GM23338 (cell line): ENCODE measurements around the gene RBMS2. TPM values are rescaled to one million over a fixed set of nuclear protein-coding genes. Genes with fewer than 3 reads are reported as not detected.

Experiments
- ATAC-seq: fragments of 200-7000 bp; cut with Tn5 transposase; 3 replicates; pipeline ENCODE4 v1.9.1; 2020
- DNase-seq: peaks from one replicate; pipeline ENCODE4 v3.0.0-alpha.2; 2015; ENCODE audit warnings: low spot score
- H2AFZ ChIP-seq: fragments of 200-600 bp; sonication (generic); 2 replicates; pipeline ENCODE4 v1.8.0; 2016; ENCODE audit warnings: antibody characterized with exemption, mild to moderate bottlenecking, moderate library complexity
- H3F3A ChIP-seq: fragments of 200-600 bp; sonication (generic); replicated peaks from 2 replicates; pipeline ENCODE4 v1.8.0; 2017; ENCODE audit warnings: antibody characterized with exemption, mixed run types, low read depth
- H3K27ac ChIP-seq: fragments of 200-600 bp; sonication (generic); 2 replicates; pipeline ENCODE4 v1.6.1; 2016; ENCODE audit warnings: low read depth
- H3K27me3 ChIP-seq: fragments of 200-600 bp; sonication (generic); 2 replicates; pipeline ENCODE4 v1.8.0; 2016; ENCODE audit warnings: mild to moderate bottlenecking, mixed run types, moderate library complexity; ENCODE audit not compliant: insufficient read depth
- H3K36me3 ChIP-seq: fragments of 200-600 bp; sonication (generic); 2 replicates; pipeline ENCODE4 v1.8.0; 2016; ENCODE audit warnings: mild to moderate bottlenecking; ENCODE audit not compliant: insufficient read depth
- H3K4me1 ChIP-seq: fragments of 200-600 bp; sonication (generic); 2 replicates; pipeline ENCODE4 v1.8.0; 2016; ENCODE audit warnings: mild to moderate bottlenecking, moderate library complexity; ENCODE audit not compliant: insufficient read depth
- H3K4me2 ChIP-seq: fragments of 200-600 bp; sonication (generic); 2 replicates; pipeline ENCODE4 v1.7.1; 2017; ENCODE audit warnings: mixed run types
- H3K4me3 ChIP-seq: fragments of 200-600 bp; sonication (generic); 2 replicates; pipeline ENCODE4 v1.6.1; 2016; ENCODE audit warnings: mixed run types
- H3K79me2 ChIP-seq: fragments of 200-600 bp; sonication (generic); replicated peaks from 2 replicates; pipeline ENCODE4 v1.8.0; 2017; ENCODE audit warnings: mild to moderate bottlenecking; ENCODE audit not compliant: insufficient read depth
- H3K9me2 ChIP-seq: fragments of 200-600 bp; sonication (generic); 2 replicates; pipeline ENCODE4 v1.8.0; 2017; ENCODE audit not compliant: insufficient read depth
- H4K20me1 ChIP-seq: fragments of 200-600 bp; sonication (generic); replicated peaks from 2 replicates; pipeline ENCODE4 v1.8.0; 2017; ENCODE audit warnings: mild to moderate bottlenecking; ENCODE audit not compliant: insufficient read depth
- H3K27ac Mint-ChIP-seq: 2 replicates; pipeline ENCODE4 v1.8.0; 2020; ENCODE audit warnings: inconsistent platforms, mild to moderate bottlenecking, moderate library complexity, mixed read lengths
- H3K27me3 Mint-ChIP-seq: 3 replicates; pipeline ENCODE4 v1.8.0; 2022; ENCODE audit warnings: low read depth, mild to moderate bottlenecking, moderate library complexity, mixed read lengths, inconsistent platforms; ENCODE audit not compliant: insufficient read depth, poor library complexity
- H3K36me3 Mint-ChIP-seq: 3 replicates; pipeline ENCODE4 v1.8.0; 2021; ENCODE audit warnings: low read depth, mild to moderate bottlenecking, inconsistent platforms, moderate library complexity, mixed read lengths
- H3K4me1 Mint-ChIP-seq: 3 replicates; pipeline ENCODE4 v1.8.0; 2020; ENCODE audit warnings: mild to moderate bottlenecking, inconsistent platforms, mixed read lengths
- H3K4me3 Mint-ChIP-seq: 3 replicates; pipeline ENCODE4 v1.8.0; 2021; ENCODE audit warnings: moderate library complexity, mild to moderate bottlenecking, inconsistent platforms, mixed read lengths
- H3K9me3 Mint-ChIP-seq: 3 replicates; pipeline ENCODE4 v1.8.0; 2020; ENCODE audit warnings: moderate library complexity, mild to moderate bottlenecking, inconsistent platforms, mixed read lengths
- CREB1 ChIP-seq: fragments of 250-450 bp; sonication (Bioruptor Pico); IDR thresholded peaks from 2 replicates; pipeline ENCODE4 v1.5.0; 2020; ENCODE audit warnings: low read depth, mild to moderate bottlenecking, moderate library complexity
- JUNB ChIP-seq: IDR thresholded peaks from one replicate; pipeline ENCODE4 v1.6.1; 2016; ENCODE audit warnings: antibody characterized with exemption; ENCODE audit not compliant: unreplicated experiment
- POLR2AphosphoS5 ChIP-seq: IDR thresholded peaks from 2 replicates; pipeline ENCODE4 v1.6.1; 2016; ENCODE audit warnings: antibody characterized with exemption, low read depth
- ZNF114 ChIP-seq: fragments of 250-450 bp; sonication (Bioruptor Pico); IDR thresholded peaks from 2 replicates; pipeline ENCODE4 v1.5.0; 2020; ENCODE audit warnings: mild to moderate bottlenecking, moderate library complexity
- polyA plus RNA-seq: library from polyadenylated mRNA; unstranded; fragments of >200 nt; fragmentation: Nextera tagmentation; extraction: Ambion mirVana; gene quantifications from 2 replicates; pipeline ENCODE4 v1.2.1, GENCODE V29; 2016
- total RNA-seq: library from RNA; depleted of rRNA; stranded (reverse); fragments of >200 nt; shearing (Covaris generic); gene quantifications from 2 replicates; pipeline ENCODE4 v1.2.3, GENCODE V29; 2014
- TF ChIP-seq, protein P1 (sequence below), 2 experiments: fragments of 200-600 bp in 1 of 2; sonication (generic) in 1 of 2; conservative IDR thresholded peaks; 2 replicates each; pipeline versions ENCODE4 v1.5.1 to v1.6.1; 2016 to 2017; ENCODE audit warnings: antibody characterized with exemption in 2 of 2, low read depth in 2 of 2, mild to moderate bottlenecking in 2 of 2, moderate library complexity in 1 of 2
- TF ChIP-seq, protein P2 (sequence below): IDR thresholded peaks from 2 replicates; pipeline ENCODE4 v1.6.1; 2016; ENCODE audit warnings: antibody characterized with exemption

The RBMS2 gene
- total and polyA plus RNA-seq, 2 experiments from 2014 or later = 9.2 to 16.8 TPM

DNA sequence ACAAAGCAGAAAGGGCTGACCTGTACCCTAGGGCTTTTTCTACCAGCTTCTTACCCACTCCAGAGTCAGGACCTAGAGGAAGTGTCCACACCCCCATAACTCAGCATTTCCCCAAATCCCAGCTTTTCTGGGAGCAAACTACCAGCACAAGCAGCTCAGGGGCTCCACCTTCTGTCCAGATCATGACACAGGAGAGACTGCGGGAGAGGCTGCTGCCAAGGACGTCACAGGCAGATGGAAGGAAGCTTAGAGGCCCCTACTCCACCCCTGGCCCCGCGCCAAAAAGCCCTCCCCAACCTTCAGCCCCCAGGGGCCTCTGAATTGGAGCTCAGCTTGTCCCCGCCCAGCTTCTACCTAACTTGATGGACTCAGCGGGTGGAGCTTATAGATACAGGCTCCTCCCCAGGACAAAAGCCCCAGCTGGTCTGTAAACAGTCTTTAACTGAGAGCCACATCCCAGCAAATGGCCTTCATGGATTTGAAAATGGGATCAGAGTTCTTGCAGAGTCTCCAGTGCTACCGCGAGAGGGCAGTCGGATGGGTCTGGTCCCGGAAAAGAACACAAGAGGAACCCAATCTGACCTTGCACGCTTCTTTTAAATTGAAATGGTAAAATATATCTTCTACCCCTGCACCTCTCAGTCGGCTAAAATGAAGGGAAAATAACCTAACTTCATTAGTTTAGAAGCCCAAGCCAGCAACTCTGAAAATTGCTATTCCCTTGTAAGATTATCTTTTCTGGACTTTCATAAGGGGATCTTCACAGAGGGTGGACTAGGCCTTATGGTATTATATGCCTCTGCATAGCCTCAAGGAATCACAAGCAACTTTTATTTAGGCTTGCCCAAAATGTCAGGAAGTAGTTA is 115.3 kb downstream of the RBMS2 start:
- H3K9me3 Mint-ChIP-seq = no peaks in the 10 kb centered on the region; the same call in 2 of the 3 replicates
- ATAC-seq = peak; percentile 67
- Histone ChIP-seq H3K36me3 (peaks cover 41% of the 10 kb centered on the region), H4K20me1 (peaks cover 5% of the 10 kb centered on the region), H3K4me1 (peaks cover 23% of the 10 kb centered on the region), H3K27me3 (no peaks in the 10 kb centered on the region), H3K79me2 (peaks cover 8% of the 10 kb centered on the region), H3K27ac (peak overlapping the region; percentile 37), H2AFZ (no peak overlapping the region), H3K4me2 (peak overlapping the region; percentile 99), H3F3A (peaks cover 34% of the 10 kb centered on the region), H3K9me2 (no peaks in the 10 kb centered on the region), H3K4me3 (peak overlapping the region; percentile 70)
- H3K4me3 Mint-ChIP-seq = peak overlapping the region; percentile 99
- TF ChIP-seq, protein P1, sequence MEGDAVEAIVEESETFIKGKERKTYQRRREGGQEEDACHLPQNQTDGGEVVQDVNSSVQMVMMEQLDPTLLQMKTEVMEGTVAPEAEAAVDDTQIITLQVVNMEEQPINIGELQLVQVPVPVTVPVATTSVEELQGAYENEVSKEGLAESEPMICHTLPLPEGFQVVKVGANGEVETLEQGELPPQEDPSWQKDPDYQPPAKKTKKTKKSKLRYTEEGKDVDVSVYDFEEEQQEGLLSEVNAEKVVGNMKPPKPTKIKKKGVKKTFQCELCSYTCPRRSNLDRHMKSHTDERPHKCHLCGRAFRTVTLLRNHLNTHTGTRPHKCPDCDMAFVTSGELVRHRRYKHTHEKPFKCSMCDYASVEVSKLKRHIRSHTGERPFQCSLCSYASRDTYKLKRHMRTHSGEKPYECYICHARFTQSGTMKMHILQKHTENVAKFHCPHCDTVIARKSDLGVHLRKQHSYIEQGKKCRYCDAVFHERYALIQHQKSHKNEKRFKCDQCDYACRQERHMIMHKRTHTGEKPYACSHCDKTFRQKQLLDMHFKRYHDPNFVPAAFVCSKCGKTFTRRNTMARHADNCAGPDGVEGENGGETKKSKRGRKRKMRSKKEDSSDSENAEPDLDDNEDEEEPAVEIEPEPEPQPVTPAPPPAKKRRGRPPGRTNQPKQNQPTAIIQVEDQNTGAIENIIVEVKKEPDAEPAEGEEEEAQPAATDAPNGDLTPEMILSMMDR (conservative IDR thresholded peaks at IDR 0.05; ENCODE audit: low read depth in 2 of 2) = peak; percentile 60 to 90
- peak; percentile 72 for TF ChIP-seq POLR2AphosphoS5
- TF ChIP-seq CREB1 = peak; percentile 83
- no peak for TF ChIP-seq JUNB
- TF ChIP-seq ZNF114 = no peak
- peaks cover 45% of the 10 kb centered on the region for H3K36me3 Mint-ChIP-seq
- H3K27ac Mint-ChIP-seq = peak overlapping the region; percentile 93
- DNase-seq = peak; percentile 100
- H3K27me3 Mint-ChIP-seq = peaks cover 26% of the 10 kb centered on the region
- peaks cover 45% of the 10 kb centered on the region for H3K4me1 Mint-ChIP-seq

DNA sequence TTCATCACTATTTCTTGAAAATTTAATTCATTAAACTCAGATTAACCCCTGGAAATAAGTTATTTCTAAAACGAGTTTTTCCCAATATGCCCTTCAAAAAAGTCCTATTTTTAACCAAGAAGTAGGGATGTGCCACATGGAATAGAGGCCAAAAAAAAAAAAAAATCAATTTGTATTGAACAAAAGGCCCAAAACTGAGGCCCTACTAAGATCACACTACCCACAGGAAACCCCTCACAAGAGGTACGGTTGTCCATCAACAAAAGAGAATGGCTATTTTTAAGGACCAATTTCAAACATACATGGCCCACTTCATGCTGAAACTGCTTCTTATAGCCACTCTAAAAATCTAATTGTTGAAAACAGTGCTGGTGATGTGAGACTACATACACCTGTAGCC is 116.0 kb downstream of the RBMS2 start:
- DNase-seq (no peak), ATAC-seq (no peak)
- no peaks in the 10 kb centered on the region for H3K27me3 ChIP-seq
- H3K4me2 ChIP-seq = no peak overlapping the region
- Mint-ChIP-seq H3K27me3 (peaks cover 31% of the 10 kb centered on the region), H3K27ac (no peak overlapping the region; the same call in 1 of the 2 replicates), H3K4me1 (peaks cover 39% of the 10 kb centered on the region), H3K4me3 (peak overlapping the region; percentile 28; the same call in 2 of the 3 replicates), H3K36me3 (peaks cover 52% of the 10 kb centered on the region), H3K9me3 (no peaks in the 10 kb centered on the region; the same call in 2 of the 3 replicates)
- H4K20me1 ChIP-seq = peaks cover 7% of the 10 kb centered on the region
- H3F3A ChIP-seq = peaks cover 41% of the 10 kb centered on the region
- H3K27ac ChIP-seq = peak overlapping the region; percentile 8; the same call in 1 of the 2 replicates
- H3K9me2 ChIP-seq = no peaks in the 10 kb centered on the region
- peaks cover 48% of the 10 kb centered on the region for H3K36me3 ChIP-seq
- H2AFZ ChIP-seq = no peak overlapping the region
- peaks cover 16% of the 10 kb centered on the region for H3K4me1 ChIP-seq
- peaks cover 14% of the 10 kb centered on the region for H3K79me2 ChIP-seq
- TF ChIP-seq, protein P2, sequence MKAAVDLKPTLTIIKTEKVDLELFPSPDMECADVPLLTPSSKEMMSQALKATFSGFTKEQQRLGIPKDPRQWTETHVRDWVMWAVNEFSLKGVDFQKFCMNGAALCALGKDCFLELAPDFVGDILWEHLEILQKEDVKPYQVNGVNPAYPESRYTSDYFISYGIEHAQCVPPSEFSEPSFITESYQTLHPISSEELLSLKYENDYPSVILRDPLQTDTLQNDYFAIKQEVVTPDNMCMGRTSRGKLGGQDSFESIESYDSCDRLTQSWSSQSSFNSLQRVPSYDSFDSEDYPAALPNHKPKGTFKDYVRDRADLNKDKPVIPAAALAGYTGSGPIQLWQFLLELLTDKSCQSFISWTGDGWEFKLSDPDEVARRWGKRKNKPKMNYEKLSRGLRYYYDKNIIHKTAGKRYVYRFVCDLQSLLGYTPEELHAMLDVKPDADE = no peak
- 0 out of 2 replicates have a peak overlapping the region, but pooled peaks have one; percentile 4 for H3K4me3 ChIP-seq
